GM23338 (cell line): ENCODE data around the gene GPR137C. TPM values are rescaled to one million over a fixed set of nuclear protein-coding genes. Genes with fewer than 3 reads are reported as not detected.

Source experiments
- CREB1 ChIP-seq: fragments of 250-450 bp; sonication (Bioruptor Pico); IDR thresholded peaks from 2 replicates; pipeline ENCODE4 v1.5.0; 2020; ENCODE audit warnings: low read depth, mild to moderate bottlenecking, moderate library complexity
- EZH2 ChIP-seq: fragments of 200-600 bp; sonication (generic); IDR thresholded peaks from one replicate; pipeline ENCODE4 v1.8.0; 2017; ENCODE audit warnings: antibody characterized with exemption, mild to moderate bottlenecking, low read depth; ENCODE audit not compliant: unreplicated experiment
- EZH2phosphoT487 ChIP-seq: fragments of 200-600 bp; sonication (generic); IDR thresholded peaks from one replicate; pipeline ENCODE4 v1.8.1; 2018; ENCODE audit warnings: antibody characterized with exemption; ENCODE audit not compliant: unreplicated experiment
- JUNB ChIP-seq: IDR thresholded peaks from one replicate; pipeline ENCODE4 v1.6.1; 2016; ENCODE audit warnings: antibody characterized with exemption; ENCODE audit not compliant: unreplicated experiment
- NANOG ChIP-seq: IDR thresholded peaks from 2 replicates; pipeline ENCODE4 v1.6.1; 2016; ENCODE audit warnings: antibody characterized with exemption, borderline replicate concordance
- POLR2AphosphoS5 ChIP-seq: IDR thresholded peaks from 2 replicates; pipeline ENCODE4 v1.6.1; 2016; ENCODE audit warnings: antibody characterized with exemption, low read depth
- REST ChIP-seq: IDR thresholded peaks from one replicate; pipeline ENCODE4 v1.6.1; 2018; ENCODE audit warnings: antibody characterized with exemption; ENCODE audit not compliant: unreplicated experiment
- STAT1 ChIP-seq: IDR thresholded peaks from one replicate; pipeline ENCODE4 v1.6.1; 2016; ENCODE audit warnings: antibody characterized with exemption; ENCODE audit not compliant: unreplicated experiment
- ZNF114 ChIP-seq: fragments of 250-450 bp; sonication (Bioruptor Pico); IDR thresholded peaks from 2 replicates; pipeline ENCODE4 v1.5.0; 2020; ENCODE audit warnings: mild to moderate bottlenecking, moderate library complexity
- ZNF331 ChIP-seq: fragments of 250-450 bp; sonication (Bioruptor Pico); IDR thresholded peaks from 2 replicates; pipeline ENCODE4 v1.5.0; 2020; ENCODE audit warnings: low read depth, mild to moderate bottlenecking, moderate library complexity
- polyA plus RNA-seq: library from polyadenylated mRNA; unstranded; fragments of >200 nt; fragmentation: Nextera tagmentation; extraction: Ambion mirVana; gene quantifications from 2 replicates; pipeline ENCODE4 v1.2.1, GENCODE V29; 2016
- total RNA-seq: library from RNA; depleted of rRNA; stranded (reverse); fragments of >200 nt; shearing (Covaris generic); gene quantifications from 2 replicates; pipeline ENCODE4 v1.2.3, GENCODE V29; 2014
- TF ChIP-seq, protein P1 (sequence below): IDR thresholded peaks from 2 replicates; pipeline ENCODE4 v1.6.1; 2016; ENCODE audit warnings: antibody characterized with exemption
- TF ChIP-seq, protein P2 (sequence below), 2 experiments: fragments of 200-600 bp in 1 of 2; sonication (generic) in 1 of 2; conservative IDR thresholded peaks; 2 replicates each; pipeline versions ENCODE4 v1.5.1 to v1.6.1; 2016 to 2017; ENCODE audit warnings: antibody characterized with exemption in 2 of 2, low read depth in 2 of 2, mild to moderate bottlenecking in 2 of 2, moderate library complexity in 1 of 2

The GPR137C gene
- total and polyA plus RNA-seq, 2 experiments from 2014 or later, result 2.2 to 5.2 TPM

- TF ChIP-seq NANOG, result no peak
- TF ChIP-seq ZNF331 (CRISPR knock-in tag), result no peak
- TF ChIP-seq ZNF114 (CRISPR knock-in tag), result no peak
- no peak for TF ChIP-seq EZH2
- TF ChIP-seq EZH2phosphoT487, result no peak
- TF ChIP-seq, protein P1, sequence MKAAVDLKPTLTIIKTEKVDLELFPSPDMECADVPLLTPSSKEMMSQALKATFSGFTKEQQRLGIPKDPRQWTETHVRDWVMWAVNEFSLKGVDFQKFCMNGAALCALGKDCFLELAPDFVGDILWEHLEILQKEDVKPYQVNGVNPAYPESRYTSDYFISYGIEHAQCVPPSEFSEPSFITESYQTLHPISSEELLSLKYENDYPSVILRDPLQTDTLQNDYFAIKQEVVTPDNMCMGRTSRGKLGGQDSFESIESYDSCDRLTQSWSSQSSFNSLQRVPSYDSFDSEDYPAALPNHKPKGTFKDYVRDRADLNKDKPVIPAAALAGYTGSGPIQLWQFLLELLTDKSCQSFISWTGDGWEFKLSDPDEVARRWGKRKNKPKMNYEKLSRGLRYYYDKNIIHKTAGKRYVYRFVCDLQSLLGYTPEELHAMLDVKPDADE, result no peak
- no peak for TF ChIP-seq STAT1
- no peak for TF ChIP-seq JUNB
- TF ChIP-seq CREB1, result no peak
- TF ChIP-seq, protein P2, sequence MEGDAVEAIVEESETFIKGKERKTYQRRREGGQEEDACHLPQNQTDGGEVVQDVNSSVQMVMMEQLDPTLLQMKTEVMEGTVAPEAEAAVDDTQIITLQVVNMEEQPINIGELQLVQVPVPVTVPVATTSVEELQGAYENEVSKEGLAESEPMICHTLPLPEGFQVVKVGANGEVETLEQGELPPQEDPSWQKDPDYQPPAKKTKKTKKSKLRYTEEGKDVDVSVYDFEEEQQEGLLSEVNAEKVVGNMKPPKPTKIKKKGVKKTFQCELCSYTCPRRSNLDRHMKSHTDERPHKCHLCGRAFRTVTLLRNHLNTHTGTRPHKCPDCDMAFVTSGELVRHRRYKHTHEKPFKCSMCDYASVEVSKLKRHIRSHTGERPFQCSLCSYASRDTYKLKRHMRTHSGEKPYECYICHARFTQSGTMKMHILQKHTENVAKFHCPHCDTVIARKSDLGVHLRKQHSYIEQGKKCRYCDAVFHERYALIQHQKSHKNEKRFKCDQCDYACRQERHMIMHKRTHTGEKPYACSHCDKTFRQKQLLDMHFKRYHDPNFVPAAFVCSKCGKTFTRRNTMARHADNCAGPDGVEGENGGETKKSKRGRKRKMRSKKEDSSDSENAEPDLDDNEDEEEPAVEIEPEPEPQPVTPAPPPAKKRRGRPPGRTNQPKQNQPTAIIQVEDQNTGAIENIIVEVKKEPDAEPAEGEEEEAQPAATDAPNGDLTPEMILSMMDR (conservative IDR thresholded peaks at IDR 0.05; ENCODE audit: low read depth in 2 of 2), result no peak
- no peak for TF ChIP-seq REST
- no peak for TF ChIP-seq POLR2AphosphoS5
Measured at GRCh38 chr14:52553002-52553670, 500 bp downstream of the GPR137C start (continued).
